Left hindlimb (tissue), 1 donor: Measurements from ENCODE around the gene TRPM3.
"Not testable (repeated sequence)": the region's sequence is repeated elsewhere in the genome, so short reads cannot be mapped to it uniquely, and the experiment has no call there.

Source experiments
- DNase-seq: peaks from one replicate; pipeline ENCODE4 v3.0.0-alpha.2; 2018

The TRPM3 gene

DNA sequence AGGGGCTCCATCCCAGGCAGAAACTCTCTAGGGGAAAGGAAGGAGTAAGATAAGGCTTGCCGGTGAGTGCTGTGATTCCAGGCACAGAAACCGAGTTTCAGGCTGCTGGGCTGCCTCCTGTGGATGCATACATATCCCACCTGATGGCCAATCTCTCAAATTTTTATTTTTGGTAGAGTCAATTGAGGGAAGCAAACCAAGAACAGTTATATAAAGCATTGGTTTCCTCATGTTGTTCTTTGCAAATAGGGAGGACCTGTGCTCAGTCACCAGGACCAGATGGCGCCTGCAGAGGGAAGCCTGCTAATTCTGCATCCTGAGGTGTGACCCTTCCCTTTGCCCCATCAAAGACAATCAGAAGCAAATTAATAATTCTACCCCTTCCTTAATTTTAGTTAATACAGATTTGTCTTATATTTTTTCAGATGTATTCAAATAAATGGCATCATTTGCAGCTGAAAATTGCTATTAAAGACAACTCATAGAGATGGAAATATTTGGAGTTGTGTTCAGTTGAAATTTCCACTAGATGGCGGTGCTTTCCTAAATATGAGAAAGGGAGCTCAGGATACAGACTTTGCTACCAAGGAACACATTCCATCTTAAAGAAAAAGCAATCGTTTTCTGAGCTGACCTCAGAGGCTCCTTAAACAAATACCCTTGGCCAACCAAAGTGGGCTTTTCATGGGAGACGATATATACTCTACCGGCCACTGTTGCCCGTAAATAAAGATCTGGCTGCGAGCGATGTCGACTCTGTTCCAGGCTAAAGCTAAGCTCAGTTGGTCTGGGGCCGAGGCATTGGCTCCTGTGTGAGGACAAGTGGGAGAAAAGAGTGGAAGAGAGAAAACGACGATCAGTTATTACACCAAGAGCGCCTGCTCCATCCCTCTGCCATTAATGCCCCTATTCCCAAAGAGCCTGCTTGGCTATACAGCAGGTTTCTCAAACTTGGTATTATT lies 481.3 kb downstream of the TRPM3 start:
- no peak for DNase-seq

DNA sequence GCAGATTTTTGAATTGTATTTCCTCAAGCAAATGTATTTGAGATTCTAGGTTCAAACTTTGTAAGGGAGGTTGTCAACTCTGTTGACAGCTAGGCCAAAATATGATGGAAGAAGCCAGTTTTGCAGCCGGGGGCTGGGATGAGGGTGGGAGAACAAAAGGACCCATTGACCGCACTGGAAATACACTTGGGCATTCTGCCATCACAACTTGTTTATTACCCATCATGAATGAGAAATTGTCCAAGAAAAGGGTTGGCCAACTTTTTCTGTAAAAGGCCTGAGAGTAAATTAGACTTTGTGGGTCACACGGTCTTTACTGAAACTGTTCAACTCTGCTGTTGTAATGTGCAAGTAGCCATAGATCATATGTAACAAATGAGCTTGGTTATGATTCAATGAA lies 485.6 kb downstream of the TRPM3 start:
- no peak for DNase-seq

GRCh38 chr9:70634696-70635095 lies 486.7 kb downstream of the TRPM3 start:
- DNase-seq: no peak

- DNase-seq: no peak
These were observed 490.4 kb downstream of the TRPM3 start for GRCh38 chr9:70630971-70631370.

DNA sequence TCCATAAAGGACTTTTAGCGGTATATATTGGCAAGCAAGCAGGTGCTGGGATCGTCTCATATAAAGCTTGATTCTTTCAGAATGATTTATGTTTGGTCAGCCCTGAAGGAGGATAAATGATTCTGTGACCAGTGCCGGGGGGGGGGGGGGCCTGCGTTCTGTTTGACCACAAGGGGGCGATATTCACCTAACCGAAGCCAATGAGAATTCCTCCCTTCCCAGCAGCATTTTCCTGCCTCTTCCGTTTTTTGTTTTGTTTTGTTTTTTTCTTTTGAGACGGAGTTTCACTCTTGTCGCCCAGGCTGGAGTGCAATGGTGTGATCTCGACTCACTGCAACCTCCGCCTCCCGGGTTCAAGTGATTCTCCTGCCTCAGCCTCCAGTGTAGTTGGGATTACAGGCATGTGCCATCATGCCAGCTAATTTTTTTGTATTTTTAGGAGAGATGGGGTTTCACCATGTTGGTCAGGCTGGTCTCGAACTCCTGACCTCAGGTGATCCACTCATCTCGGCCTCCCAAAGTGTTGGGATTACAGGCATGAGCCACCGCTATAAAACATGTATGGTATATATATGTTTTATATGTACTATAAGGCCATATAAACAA lies 492.2 kb downstream of the TRPM3 start:
- DNase-seq: not testable (repeated sequence)

DNA sequence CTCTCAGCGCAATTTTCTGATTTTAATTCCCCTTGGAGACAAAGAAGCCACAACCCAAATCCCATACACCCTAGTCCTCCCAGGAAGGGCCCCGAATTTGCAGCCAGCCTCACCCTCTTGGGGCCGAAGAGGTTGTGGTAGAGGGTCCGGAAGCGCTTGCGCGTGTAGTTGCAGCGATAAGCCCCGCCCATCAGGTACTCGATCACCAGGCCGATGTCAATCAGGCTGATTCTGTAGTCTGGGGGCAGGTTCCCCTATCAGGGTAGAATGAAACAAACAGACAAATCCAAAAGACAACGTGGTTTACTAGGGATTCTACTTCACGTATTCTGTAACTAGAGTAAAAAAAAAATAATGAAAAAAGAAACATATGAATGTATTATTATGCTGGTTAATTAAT lies 496.3 kb downstream of the TRPM3 start:
- no peak for DNase-seq

DNA sequence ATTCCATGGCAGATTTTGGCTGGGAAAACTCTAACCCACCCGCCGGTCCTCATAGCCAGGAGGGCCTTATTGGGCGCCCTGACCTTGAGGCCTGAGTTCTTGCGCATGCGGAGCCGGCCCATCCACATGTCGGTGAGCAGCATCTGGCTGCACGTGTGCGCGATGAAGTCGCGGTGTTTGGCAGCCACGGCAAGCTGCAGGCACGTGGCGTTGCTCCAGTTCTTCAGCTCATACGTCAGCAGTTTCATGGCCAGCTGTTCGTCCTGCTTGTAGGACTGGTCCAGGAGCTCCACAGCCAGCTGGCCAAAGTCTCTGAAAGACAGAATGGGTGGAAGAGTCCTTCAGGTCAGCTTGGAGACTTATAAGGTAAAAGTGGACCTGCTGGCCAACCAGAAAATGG lies 502.6 kb downstream of the TRPM3 start:
- no peak for DNase-seq

DNA sequence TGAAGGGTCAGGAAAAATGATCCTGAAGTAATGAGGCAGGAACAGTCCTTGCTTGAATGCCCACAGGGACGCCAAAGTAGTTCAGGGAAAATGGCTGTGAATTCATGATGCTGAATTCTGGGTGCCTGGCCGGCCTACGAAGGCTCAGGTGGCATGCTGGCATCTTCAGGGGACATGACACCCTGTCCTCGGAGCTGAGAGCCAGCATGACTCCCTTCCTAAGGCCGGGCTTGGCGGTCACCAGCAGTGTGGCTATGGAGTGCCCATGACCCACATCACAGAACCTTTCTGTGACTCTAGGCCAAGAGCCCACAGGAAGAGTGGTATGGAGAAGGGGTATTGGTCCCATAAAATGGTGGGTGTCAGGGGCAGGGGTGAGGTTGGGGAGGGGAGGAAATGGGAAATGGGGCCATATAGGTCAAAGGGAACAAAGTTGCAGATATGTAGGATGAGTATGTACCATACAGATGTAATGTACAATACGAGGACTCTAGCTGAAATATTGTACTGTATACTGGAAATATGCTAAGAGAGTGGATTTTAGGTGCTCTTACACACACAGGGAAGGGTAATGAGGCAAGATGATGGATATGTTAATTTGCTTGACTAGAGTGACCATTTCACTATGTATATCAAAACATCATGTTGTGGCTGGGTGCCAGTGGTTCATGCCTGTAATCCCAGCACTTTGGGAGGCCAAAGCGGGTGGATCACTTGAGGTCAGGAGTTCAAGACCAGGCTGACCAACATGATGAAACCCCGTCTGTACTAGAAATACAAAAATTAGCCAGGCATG lies 504.2 kb downstream of the TRPM3 start:
- DNase-seq: no peak

DNA sequence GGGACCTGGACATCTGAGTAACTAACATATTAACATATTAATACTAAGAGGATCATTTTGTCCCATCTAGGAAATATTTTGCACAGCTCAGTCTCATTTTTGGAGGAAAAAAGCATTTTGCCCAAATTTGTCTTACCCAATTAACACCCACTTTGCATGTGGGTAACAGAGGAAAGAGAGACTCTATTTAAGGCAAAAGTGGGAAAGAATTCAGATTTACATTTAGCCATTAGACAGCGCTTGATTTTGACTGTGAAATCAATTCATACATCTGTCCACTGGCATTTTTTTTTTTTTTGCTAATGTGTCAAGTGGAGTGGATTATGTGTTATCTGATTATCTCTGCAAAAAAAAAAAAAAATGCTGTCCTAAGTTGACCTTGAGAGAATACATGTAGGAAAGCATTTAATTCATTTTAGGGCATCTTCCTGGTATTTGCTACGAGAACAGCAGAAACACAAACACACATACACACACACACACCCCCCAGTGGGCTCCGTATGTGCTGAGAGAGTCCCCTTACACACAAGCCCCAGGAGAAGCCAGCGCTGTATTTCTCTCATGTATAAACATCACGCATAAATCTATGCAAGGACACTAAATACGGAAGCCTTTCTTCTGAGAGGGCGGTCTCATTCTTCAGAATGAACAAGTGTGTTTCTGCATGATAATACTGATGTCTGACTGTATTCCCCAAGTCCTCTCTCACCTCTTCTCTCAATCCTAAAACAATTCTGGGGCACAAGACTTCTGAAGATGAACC lies 505.0 kb downstream of the TRPM3 start:
- no peak for DNase-seq

DNA sequence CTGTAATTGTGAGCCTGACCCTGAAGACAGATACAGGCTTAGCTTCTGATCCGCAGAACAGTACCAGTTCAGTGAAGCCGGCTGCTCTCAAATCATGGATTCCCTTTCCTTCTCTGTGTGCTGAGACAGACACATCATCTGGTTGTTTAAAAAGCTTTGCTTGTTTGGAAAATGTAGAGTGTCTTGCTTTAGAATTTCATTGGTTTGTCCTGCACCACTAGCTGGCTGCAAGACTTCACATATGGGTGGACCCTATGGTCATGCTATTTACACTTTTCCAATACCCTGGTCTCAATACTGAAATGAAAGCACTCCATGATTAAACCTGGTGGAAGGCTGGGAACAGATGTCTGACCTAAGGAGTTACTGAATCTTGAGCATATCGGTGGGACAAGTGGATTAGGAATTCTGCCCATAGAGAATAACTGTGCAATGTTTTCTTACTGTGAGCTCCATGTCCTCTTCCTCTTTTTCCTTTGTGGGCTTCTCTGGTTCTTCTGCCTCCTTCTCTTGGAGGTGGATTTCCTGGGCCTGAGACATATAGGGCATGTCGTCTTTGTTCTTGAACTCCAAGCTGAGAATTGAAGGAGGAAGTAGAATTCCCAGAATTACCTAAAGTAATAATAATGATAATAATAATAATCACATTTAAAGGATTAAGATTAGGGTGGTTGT lies 505.8 kb downstream of the TRPM3 start:
- DNase-seq: no peak

- DNase-seq: no peak
These were observed 506.5 kb downstream of the TRPM3 start for GRCh38 chr9:70614786-70615463.

DNA sequence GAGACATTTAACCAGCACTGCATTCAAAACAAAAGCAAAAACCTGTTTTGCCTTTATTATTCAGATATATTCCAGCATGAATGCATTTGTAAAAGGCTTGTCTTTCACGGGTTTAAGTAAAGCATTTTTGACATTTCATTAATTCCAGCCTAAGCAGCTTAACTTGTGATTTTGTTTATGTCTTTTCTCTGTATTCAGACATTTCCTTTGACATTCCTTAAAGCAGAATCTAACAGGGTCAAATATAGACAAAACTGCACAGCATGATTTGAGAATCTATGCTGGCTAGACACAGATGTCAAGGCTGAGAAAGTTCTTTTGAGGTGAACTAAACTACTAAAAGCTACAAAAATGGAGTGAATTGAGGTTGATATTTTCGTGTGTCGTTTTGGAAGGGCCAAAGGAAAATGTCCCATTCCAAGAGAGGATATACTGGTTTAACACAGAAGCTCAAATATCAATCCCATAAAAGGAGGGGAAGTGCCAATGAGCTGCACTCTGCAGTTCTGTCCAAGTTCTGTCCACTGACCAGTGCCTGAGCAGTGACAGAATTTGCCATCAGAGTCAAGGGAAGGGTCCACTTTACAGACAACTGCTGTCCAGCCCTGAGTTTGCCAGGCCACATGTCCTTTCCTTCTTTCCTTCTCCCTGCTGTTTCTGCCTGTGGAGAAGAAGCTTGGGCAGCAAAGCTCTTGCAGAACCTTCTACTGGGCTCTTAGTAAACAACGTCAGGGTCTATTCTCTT lies 508.2 kb downstream of the TRPM3 start:
- no peak for DNase-seq

- DNase-seq: no peak
These were observed 511.2 kb downstream of the TRPM3 start for GRCh38 chr9:70610287-70610644.

GRCh38 chr9:70609542-70610286 lies 511.7 kb downstream of the TRPM3 start:
- DNase-seq: no peak

DNA sequence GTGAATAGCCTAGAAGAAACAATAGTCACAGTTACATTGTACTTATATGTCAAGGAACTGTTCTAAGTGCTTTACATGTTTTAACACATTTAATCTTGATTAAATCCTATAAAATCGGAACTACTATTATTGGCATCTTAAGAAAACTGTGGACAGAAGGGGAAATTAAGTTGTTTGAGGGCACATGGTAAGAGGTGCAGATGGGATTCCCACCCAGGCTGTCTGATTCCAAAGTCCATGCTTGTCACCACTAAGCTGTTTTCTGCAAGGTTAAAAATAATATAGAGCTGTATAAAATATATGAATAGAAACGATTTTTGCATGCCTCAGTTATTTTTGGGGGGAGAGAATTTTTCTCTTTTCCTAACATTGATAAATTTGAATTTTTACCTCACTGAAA lies 512.4 kb downstream of the TRPM3 start:
- no peak for DNase-seq

- DNase-seq: no peak
These were observed 513.5 kb downstream of the TRPM3 start for GRCh38 chr9:70607926-70608325.

GRCh38 chr9:70607329-70607728 lies 514.1 kb downstream of the TRPM3 start:
- no peak for DNase-seq

DNA sequence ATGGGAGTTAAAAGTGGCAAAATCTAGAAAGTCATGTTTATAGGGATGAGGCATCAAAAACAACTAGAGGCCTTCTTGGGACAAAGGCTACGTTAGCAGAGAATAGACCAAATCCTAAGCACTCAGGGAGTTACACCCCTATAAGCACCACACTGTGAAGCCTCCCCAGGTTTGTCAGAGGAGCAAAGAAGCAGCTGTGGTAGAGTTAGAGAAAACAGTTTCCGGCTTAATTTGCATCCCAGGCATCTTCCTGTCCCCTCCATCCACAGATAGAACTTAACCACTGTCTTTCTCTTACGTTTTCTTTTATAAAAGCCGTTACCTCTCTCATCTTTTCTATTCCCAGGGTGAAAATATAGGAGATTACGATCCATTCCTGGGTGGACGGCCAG lies 518.4 kb downstream of the TRPM3 start:
- no peak for DNase-seq

- peak; percentile 73 for DNase-seq
These were observed 519.0 kb downstream of the TRPM3 start for GRCh38 chr9:70602321-70603019.
